Gastrocnemius medialis (tissue), 4 donors: ENCODE measurements around the gene SERPINE3. TPM values are rescaled to one million over a fixed set of nuclear protein-coding genes. Genes with fewer than 3 reads are reported as not detected.

ENCODE experiments used
- ATAC-seq, 2 donors: fragments of 150-250 bp; one replicate each; pipeline ENCODE4 v1.9.1; 2016
- DNase-seq, 2 donors: peaks; one replicate each; pipeline ENCODE4 v3.0.0-alpha.2; 2019
- H3K27ac ChIP-seq, 4 donors: fragments of 200-600 bp; sonication (generic); 1 replicate in 1 of 4; 2 replicates in 3 of 4; pipeline ENCODE4 v1.5.1; 2016 to 2018; ENCODE audit warnings: mild to moderate bottlenecking in 2 of 4, moderate library complexity in 1 of 4
- H3K27me3 ChIP-seq, 3 donors: fragments of 200-600 bp; sonication (generic) in 2 of 3; 1 replicate in 1 of 3; 2 replicates in 2 of 3; pipeline versions ENCODE4 v1.5.1 to v1.6.0; 2016 to 2019; ENCODE audit warnings: mild to moderate bottlenecking in 1 of 3, moderate library complexity in 1 of 3
- H3K36me3 ChIP-seq, 2 donors: fragments of 200-600 bp; sonication (generic) in 1 of 2; one replicate each; pipeline ENCODE4 v1.5.1; 2017 to 2018
- H3K4me1 ChIP-seq, 2 donors: fragments of 200-600 bp; sonication (generic) in 1 of 2; one replicate each; pipeline ENCODE4 v1.5.1; 2016 to 2017; ENCODE audit warnings: mild to moderate bottlenecking in 2 of 2
- H3K4me3 ChIP-seq, 4 donors: fragments of 200-600 bp; sonication (generic) in 3 of 4; 1 replicate in 1 of 4; 2 replicates in 3 of 4; pipeline ENCODE4 v1.5.1; 2016 to 2019; ENCODE audit warnings: mild to moderate bottlenecking in 2 of 4
- H3K9me3 ChIP-seq, 3 donors: fragments of 200-600 bp; sonication (generic) in 2 of 3; 1 replicate in 1 of 3; 2 replicates in 2 of 3; pipeline ENCODE4 v1.5.1; 2016 to 2019
- POLR2A ChIP-seq, 2 donors: fragments of 450-650 bp; IDR thresholded peaks; one replicate each; pipeline ENCODE4 v1.6.1; 2017; ENCODE audit warnings: antibody characterized with exemption in 2 of 2, mild to moderate bottlenecking in 2 of 2, moderate library complexity in 2 of 2
- in situ Hi-C, 4 donors: fragments of 200-750 bp; cut with MboI; loops; one replicate each; pipeline versions ENCODE4 v1.15.0 to v1.8.0; 2017; ENCODE audit warnings: low sequenced_read_pairs in 4 of 4
- intact Hi-C: fragments of 100-400 bp; cut with DNase I; formaldehyde crosslinking; loops from one replicate; pipeline ENCODE4 v1.15.1; 2023; ENCODE audit warnings: low total_unique reads
- microRNA-seq, 2 donors: library from miRNA; unstranded; fragments of <30 nt; microRNA quantifications; one replicate each; pipeline ENCODE4, GENCODE V29; 2016; ENCODE audit warnings: borderline replicate concordance in 2 of 2
- total RNA-seq, 4 donors: library from RNA; depleted of rRNA; stranded (reverse); fragments of >200 nt; gene quantifications; one replicate each; pipeline versions ENCODE4 v1.1.0 to v1.2.3, GENCODE V29; 2016
- TF ChIP-seq, protein P1 (sequence below), 5 experiments: fragments of 450-650 bp in 3 of 5; fragments of 200-600 bp in 2 of 5; sonication (generic) in 2 of 5; IDR thresholded peaks in 4 of 5; conservative IDR thresholded peaks in 1 of 5; 1 replicate in 4 of 5; 2 replicates in 1 of 5; pipeline ENCODE4 v1.5.1; 2016 to 2019; ENCODE audit warnings: antibody characterized with exemption in 5 of 5, mild to moderate bottlenecking in 3 of 5, moderate library complexity in 3 of 5

Gene SERPINE3
- total RNA-seq, 4 donors from 2014 or later: not detected

DNA sequence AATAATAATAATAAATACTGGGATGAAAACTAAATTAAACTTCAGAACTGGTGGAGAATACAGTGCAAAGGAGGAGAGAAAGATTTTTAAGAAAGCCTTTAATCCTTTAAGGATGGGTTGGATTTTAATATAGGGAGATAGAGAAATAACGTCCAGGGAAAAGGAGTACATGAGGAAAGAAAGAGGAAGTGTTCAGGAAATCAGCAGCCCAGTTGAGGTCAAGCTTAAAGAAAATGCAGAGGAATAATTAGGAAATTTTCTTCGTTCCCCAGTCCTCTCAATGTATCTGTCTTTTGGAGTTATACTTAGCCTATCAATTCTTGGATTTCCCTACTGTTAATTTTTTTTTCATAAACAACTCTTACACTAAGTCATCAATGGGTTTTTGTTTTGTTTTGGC lies 65.7 kb downstream of the SERPINE3 start:
- no peak overlapping the region for H3K4me3 ChIP-seq
- H3K27ac ChIP-seq: no peak overlapping the region
- intact Hi-C loops (no loop called here), in situ Hi-C loops (no loop called here)
- H3K9me3 ChIP-seq: no peaks in the 10 kb centered on the region
- TF ChIP-seq, protein P1, sequence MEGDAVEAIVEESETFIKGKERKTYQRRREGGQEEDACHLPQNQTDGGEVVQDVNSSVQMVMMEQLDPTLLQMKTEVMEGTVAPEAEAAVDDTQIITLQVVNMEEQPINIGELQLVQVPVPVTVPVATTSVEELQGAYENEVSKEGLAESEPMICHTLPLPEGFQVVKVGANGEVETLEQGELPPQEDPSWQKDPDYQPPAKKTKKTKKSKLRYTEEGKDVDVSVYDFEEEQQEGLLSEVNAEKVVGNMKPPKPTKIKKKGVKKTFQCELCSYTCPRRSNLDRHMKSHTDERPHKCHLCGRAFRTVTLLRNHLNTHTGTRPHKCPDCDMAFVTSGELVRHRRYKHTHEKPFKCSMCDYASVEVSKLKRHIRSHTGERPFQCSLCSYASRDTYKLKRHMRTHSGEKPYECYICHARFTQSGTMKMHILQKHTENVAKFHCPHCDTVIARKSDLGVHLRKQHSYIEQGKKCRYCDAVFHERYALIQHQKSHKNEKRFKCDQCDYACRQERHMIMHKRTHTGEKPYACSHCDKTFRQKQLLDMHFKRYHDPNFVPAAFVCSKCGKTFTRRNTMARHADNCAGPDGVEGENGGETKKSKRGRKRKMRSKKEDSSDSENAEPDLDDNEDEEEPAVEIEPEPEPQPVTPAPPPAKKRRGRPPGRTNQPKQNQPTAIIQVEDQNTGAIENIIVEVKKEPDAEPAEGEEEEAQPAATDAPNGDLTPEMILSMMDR (IDR thresholded peaks at IDR 0.05 in 4 of 5, conservative IDR thresholded peaks at IDR 0.05 in 1 of 5): no peak
- no peak for TF ChIP-seq POLR2A (IDR thresholded peaks at IDR 0.05)
- peaks cover 0 to 5% of the 10 kb centered on the region in 2 donors for H3K4me1 ChIP-seq
- no peak for DNase-seq
- no peaks in the 10 kb centered on the region for H3K36me3 ChIP-seq
- ATAC-seq: no peak
- H3K27me3 ChIP-seq: no peaks in the 10 kb centered on the region

DNA sequence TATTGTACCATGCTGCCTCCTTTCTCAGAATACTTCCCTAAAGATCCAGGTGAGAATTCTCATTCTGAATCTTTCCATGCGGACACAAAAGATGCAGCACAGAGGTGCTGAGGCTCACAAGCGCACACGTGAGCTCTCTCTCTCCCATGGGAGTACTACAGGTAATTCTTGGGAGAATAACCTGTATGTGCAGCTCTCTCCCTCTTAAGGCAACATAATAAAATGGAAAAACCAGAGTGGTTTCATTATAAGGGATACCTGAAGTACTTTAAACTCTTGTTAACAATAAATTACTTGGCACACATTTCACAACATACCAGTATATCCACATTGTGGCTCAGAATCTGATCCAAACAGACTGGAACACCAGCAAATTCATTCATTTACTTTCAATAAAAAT lies 72.9 kb downstream of the SERPINE3 start:
- in situ Hi-C loops: no loop called here
- DNase-seq: no peak
- no peak for ATAC-seq

More for the DNA sequence above, 72.9 kb downstream of the SERPINE3 start:
- Histone ChIP-seq H3K27me3 (no peaks in the 10 kb centered on the region), H3K4me1 (peaks cover 6 to 7% of the 10 kb centered on the region in 2 donors), H3K27ac (no peak overlapping the region), H3K9me3 (no peaks in the 10 kb centered on the region), H3K4me3 (no peak overlapping the region), H3K36me3 (no peaks in the 10 kb centered on the region)
- intact Hi-C loops: no loop called here
- TF ChIP-seq POLR2A (IDR thresholded peaks at IDR 0.05): no peak
- TF ChIP-seq, protein P1 (IDR thresholded peaks at IDR 0.05 in 4 of 5, conservative IDR thresholded peaks at IDR 0.05 in 1 of 5): no peak

Small RNA genes within 50 kb of the gene (microRNA-seq; reads per million reads assigned to microRNA genes)
- gene MIR5693: 0 reads per million in 2 donors

Other genes with a start within 250 kb of the SERPINE3 start
- gene C13orf42, start 228.4 kb upstream of the SERPINE3 start, total RNA-seq: not detected
- gene FAM124A, start 117.3 kb upstream of the SERPINE3 start, total RNA-seq: 1 to 10 TPM in 1 of 4 donors, under 1 TPM in 3; 0.66 to 2.0 (median 0.81) TPM
- gene INTS6, start 113.3 kb downstream of the SERPINE3 start, total RNA-seq: 10 to 100 TPM; 16.5 to 24.4 (median 18.0) TPM
- gene WDFY2, start 244.8 kb downstream of the SERPINE3 start, total RNA-seq: 1 to 10 TPM in 2 of 4 donors, under 1 TPM in 2; 0.98 to 2.8 (median 1.7) TPM